Neutrophil (primary cell): ENCODE measurements around the gene LRRN4.

Experiments
- H3K27ac ChIP-seq: fragments of 200-600 bp; sonication (generic); 2 replicates; pipeline ENCODE4 v1.5.1; 2016; ENCODE audit warnings: mild to moderate bottlenecking, moderate library complexity
- H3K27me3 ChIP-seq: fragments of 200-600 bp; sonication (generic); 2 replicates; pipeline ENCODE4 v1.6.0; 2016; ENCODE audit warnings: mild to moderate bottlenecking
- H3K36me3 ChIP-seq: fragments of 200-600 bp; sonication (generic); 2 replicates; pipeline ENCODE4 v1.5.1; 2017
- H3K4me1 ChIP-seq, 2 experiments: fragments of 200-600 bp in 1 of 2; sonication (generic) in 1 of 2; 1 replicate in 1 of 2; 2 replicates in 1 of 2; pipeline versions ENCODE4 v1.5.1 to v1.6.1; 2013 to 2016; ENCODE audit warnings: low read depth in 1 of 2, low read length in 1 of 2, mild to moderate bottlenecking in 1 of 2, moderate library complexity in 1 of 2; ENCODE audit not compliant: control insufficient read depth in 1 of 2, insufficient read depth in 1 of 2
- H3K4me3 ChIP-seq, 2 experiments: fragments of 200-600 bp in 1 of 2; sonication (generic) in 1 of 2; 1 replicate in 1 of 2; 2 replicates in 1 of 2; pipeline ENCODE4 v1.5.1; 2013 to 2016; ENCODE audit warnings: low read depth in 1 of 2, low read length in 1 of 2, mild to moderate bottlenecking in 1 of 2, moderate library complexity in 1 of 2
- H3K9me3 ChIP-seq: fragments of 200-600 bp; sonication (generic); 2 replicates; pipeline ENCODE4 v1.5.1; 2016
- CTCF ChIP-seq: fragments of 200-600 bp; sonication (generic); IDR thresholded peaks from 2 replicates; pipeline ENCODE4 v1.5.1; 2016; ENCODE audit warnings: antibody characterized with exemption

Gene LRRN4

GRCh38 chr20:6095409-6095808 is 41.5 kb upstream of the LRRN4 start:
- H3K4me3 ChIP-seq: no peak overlapping the region
- no peak overlapping the region for H3K27ac ChIP-seq
- no peaks in the 10 kb centered on the region for H3K27me3 ChIP-seq
- peaks cover 0 to 4% of the 10 kb centered on the region in 2 experiments for H3K4me1 ChIP-seq
- no peak for TF ChIP-seq CTCF
- H3K9me3 ChIP-seq: no peaks in the 10 kb centered on the region
- no peaks in the 10 kb centered on the region for H3K36me3 ChIP-seq

- Histone ChIP-seq H3K27ac (no peak overlapping the region), H3K27me3 (no peaks in the 10 kb centered on the region), H3K4me3 (no peak overlapping the region), H3K36me3 (no peaks in the 10 kb centered on the region), H3K4me1 (no peaks in the 10 kb centered on the region), H3K9me3 (no peaks in the 10 kb centered on the region)
- TF ChIP-seq CTCF: no peak
Observed at GRCh38 chr20:6094565-6094964, 40.7 kb upstream of the LRRN4 start.

GRCh38 chr20:6094063-6094462 is 40.2 kb upstream of the LRRN4 start:
- no peaks in the 10 kb centered on the region for H3K4me1 ChIP-seq
- no peak overlapping the region for H3K4me3 ChIP-seq
- H3K36me3 ChIP-seq: no peaks in the 10 kb centered on the region
- no peak overlapping the region for H3K27ac ChIP-seq
- no peaks in the 10 kb centered on the region for H3K27me3 ChIP-seq
- no peaks in the 10 kb centered on the region for H3K9me3 ChIP-seq
- no peak for TF ChIP-seq CTCF

- H3K4me1 ChIP-seq: no peaks in the 10 kb centered on the region
- no peak for TF ChIP-seq CTCF
- H3K4me3 ChIP-seq: no peak overlapping the region
- H3K27me3 ChIP-seq: no peaks in the 10 kb centered on the region
- H3K9me3 ChIP-seq: no peaks in the 10 kb centered on the region
- H3K27ac ChIP-seq: no peak overlapping the region
- no peaks in the 10 kb centered on the region for H3K36me3 ChIP-seq
Observed at GRCh38 chr20:6091661-6092060, 37.8 kb upstream of the LRRN4 start.

GRCh38 chr20:6086868-6087267 is 33.0 kb upstream of the LRRN4 start:
- no peaks in the 10 kb centered on the region for H3K9me3 ChIP-seq
- no peaks in the 10 kb centered on the region for H3K4me1 ChIP-seq
- H3K27me3 ChIP-seq: no peaks in the 10 kb centered on the region
- TF ChIP-seq CTCF: no peak
- no peak overlapping the region for H3K27ac ChIP-seq
- H3K4me3 ChIP-seq: no peak overlapping the region
- H3K36me3 ChIP-seq: no peaks in the 10 kb centered on the region

- H3K4me3 ChIP-seq: no peak overlapping the region
- no peaks in the 10 kb centered on the region for H3K36me3 ChIP-seq
- no peaks in the 10 kb centered on the region for H3K4me1 ChIP-seq
- no peak for TF ChIP-seq CTCF
- H3K27ac ChIP-seq: no peak overlapping the region
- H3K27me3 ChIP-seq: no peaks in the 10 kb centered on the region
- H3K9me3 ChIP-seq: no peaks in the 10 kb centered on the region
Observed at GRCh38 chr20:6083926-6084325, 30.1 kb upstream of the LRRN4 start.
